ENCODE results near the gene CCDC121. TPM values are rescaled to one million over a fixed set of nuclear protein-coding genes. Genes with fewer than 3 reads are reported as not detected.
A peak's percentile ranks its signal among the peaks of the same experiment; 100 is the strongest.

Gene CCDC121
- total and polyA plus RNA-seq, 9 of the 15 experiments (the other 6 are each of a cell fraction or from before 2014, with no cell fraction given), result 2.2 to 4.7 (median 4.1) TPM

DNA sequence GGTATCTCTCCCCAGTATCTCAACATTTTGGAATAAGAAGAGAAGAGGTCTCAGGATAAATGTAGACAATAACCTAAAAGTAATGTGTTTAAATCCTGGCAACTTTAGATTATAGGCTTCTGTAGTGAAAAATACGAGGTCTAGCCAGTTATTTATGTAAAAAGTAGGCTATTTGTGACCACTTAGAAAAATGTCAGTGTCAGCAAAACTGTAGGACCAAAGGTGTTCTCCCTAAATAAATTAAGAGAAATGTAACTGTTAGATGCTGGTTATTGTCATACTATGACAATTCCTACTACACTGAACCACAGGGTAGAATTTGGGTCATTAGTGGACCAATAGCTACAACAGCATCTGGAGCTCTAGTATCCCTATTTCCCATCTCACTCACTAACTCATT lies 32.6 kb upstream of the CCDC121 start (continued):
- TF ChIP-seq, protein P1, sequence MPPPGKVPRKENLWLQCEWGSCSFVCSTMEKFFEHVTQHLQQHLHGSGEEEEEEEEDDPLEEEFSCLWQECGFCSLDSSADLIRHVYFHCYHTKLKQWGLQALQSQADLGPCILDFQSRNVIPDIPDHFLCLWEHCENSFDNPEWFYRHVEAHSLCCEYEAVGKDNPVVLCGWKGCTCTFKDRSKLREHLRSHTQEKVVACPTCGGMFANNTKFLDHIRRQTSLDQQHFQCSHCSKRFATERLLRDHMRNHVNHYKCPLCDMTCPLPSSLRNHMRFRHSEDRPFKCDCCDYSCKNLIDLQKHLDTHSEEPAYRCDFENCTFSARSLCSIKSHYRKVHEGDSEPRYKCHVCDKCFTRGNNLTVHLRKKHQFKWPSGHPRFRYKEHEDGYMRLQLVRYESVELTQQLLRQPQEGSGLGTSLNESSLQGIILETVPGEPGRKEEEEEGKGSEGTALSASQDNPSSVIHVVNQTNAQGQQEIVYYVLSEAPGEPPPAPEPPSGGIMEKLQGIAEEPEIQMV (tag; conservative IDR thresholded peaks at IDR 0.05; ENCODE audit: low read depth), result no peak
- TF ChIP-seq SIN3A (IDR thresholded peaks at IDR 0.05; ENCODE audit: borderline replicate concordance in 2 of 2, control insufficient read depth in 1 of 2, low read depth in 2 of 2, low read length in 2 of 2), result no peak
- TF ChIP-seq HNRNPK (IDR thresholded peaks at IDR 0.05; ENCODE audit: low read depth, low read length, poor library complexity, severe bottlenecking), result no peak
- TF ChIP-seq FOXA1 (IDR thresholded peaks at IDR 0.05; ENCODE audit: borderline replicate concordance), result no peak
- TF ChIP-seq MAFF (IDR thresholded peaks at IDR 0.05; ENCODE audit: low read length), result peak; percentile 86
- TF ChIP-seq C11orf30 (IDR thresholded peaks at IDR 0.05; ENCODE audit: low read depth), result peak; percentile 75
- TF ChIP-seq ZNF224 (CRISPR knock-in tag; IDR thresholded peaks at IDR 0.05), result no peak
- no peak for TF ChIP-seq RHOXF2B (CRISPR knock-in tag; conservative IDR thresholded peaks at IDR 0.05)
- no peak for TF ChIP-seq HDAC6 (IDR thresholded peaks at IDR 0.05; ENCODE audit: low read depth, low read length)
- TF ChIP-seq BRCA1 (IDR thresholded peaks at IDR 0.05), result no peak
- TF ChIP-seq BRCA1 (CRISPR knock-in tag; IDR thresholded peaks at IDR 0.05), result no peak
- TF ChIP-seq ZNF316 (IDR thresholded peaks at IDR 0.05), result peak; percentile 87
- peak; percentile 64 for TF ChIP-seq MAFG (tag; conservative IDR thresholded peaks at IDR 0.05)
- TF ChIP-seq MAFK (IDR thresholded peaks at IDR 0.05; ENCODE audit: low read length), result peak; percentile 89
- TF ChIP-seq HDAC8 (tag; IDR thresholded peaks at IDR 0.05), result no peak

Data from K562 (cell line).